ENCODE measurements around the gene PCSK6.
"Not testable (repeated sequence)": the region's sequence is repeated elsewhere in the genome, so short reads cannot be mapped to it uniquely, and the experiment has no call there.

PCSK6 gene

GRCh38 chr15:101305820-101306255, 183.7 kb downstream of the PCSK6 start:
- DNase-seq: no peak

GRCh38 chr15:101303408-101303807, 186.1 kb downstream of the PCSK6 start:
- DNase-seq: no peak

- DNase-seq: peak; percentile 42
Observed at GRCh38 chr15:101296418-101297405, 192.8 kb downstream of the PCSK6 start.

GRCh38 chr15:101295607-101296161, 193.8 kb downstream of the PCSK6 start:
- peak; percentile 78 for DNase-seq

GRCh38 chr15:101294731-101295606, 194.5 kb downstream of the PCSK6 start, which contains the start of gene SNRPA1:
TSS of gene SNRPA1 (minus strand) at chr15:101295248. CDS start at chr15:101295178, 70 bp downstream.
- peak; percentile 95 for DNase-seq

GRCh38 chr15:101293122-101293521, 196.4 kb downstream of the PCSK6 start:
- DNase-seq: no peak

GRCh38 chr15:101288905-101289513, 200.5 kb downstream of the PCSK6 start:
- peak; percentile 46 for DNase-seq

GRCh38 chr15:101287342-101287741, 202.2 kb downstream of the PCSK6 start:
- DNase-seq: not testable (repeated sequence)

- no peak for DNase-seq
Observed at GRCh38 chr15:101286471-101287114, 202.9 kb downstream of the PCSK6 start.

GRCh38 chr15:101283931-101284330, 205.6 kb downstream of the PCSK6 start:
- DNase-seq: no peak

- no peak for DNase-seq
Observed at GRCh38 chr15:101280007-101280406, 209.5 kb downstream of the PCSK6 start.

GRCh38 chr15:101277943-101278564, 211.5 kb downstream of the PCSK6 start:
- DNase-seq: no peak

GRCh38 chr15:101277038-101277822, 212.3 kb downstream of the PCSK6 start, which contains the start of gene SELENOS:
TSS of gene SELENOS (minus strand) at chr15:101277485. CDS start at chr15:101277417, 68 bp downstream.
- peak; percentile 89 for DNase-seq

- DNase-seq: peak; percentile 34
Observed at GRCh38 chr15:101276501-101277037, 212.9 kb downstream of the PCSK6 start.

GRCh38 chr15:101275018-101275417, 214.5 kb downstream of the PCSK6 start:
- no peak for DNase-seq

GRCh38 chr15:101273534-101273933, 216.0 kb downstream of the PCSK6 start:
- no peak for DNase-seq

- DNase-seq: no peak
Observed at GRCh38 chr15:101272584-101272983, 216.9 kb downstream of the PCSK6 start.

- DNase-seq: no peak
Observed at GRCh38 chr15:101269479-101270223, 219.9 kb downstream of the PCSK6 start.

Measured in fibroblast of skin of right quadriceps (primary cell).